Measurements from ENCODE around the gene CDK11A. TPM values are rescaled to one million over a fixed set of nuclear protein-coding genes. Genes with fewer than 3 reads are reported as not detected.
A peak's percentile ranks its signal among the peaks of the same experiment; 100 is the strongest.
"Not testable (repeated sequence)": the region's sequence is repeated elsewhere in the genome, so short reads cannot be mapped to it uniquely, and the experiment has no call there.

Gene CDK11A
- total RNA-seq, 4 donors from 2014 or later: 9.0 to 14.6 (median 11.6) TPM

GRCh38 chr1:1700067-1700466 is 24.1 kb downstream of the CDK11A start:
- H3K27ac ChIP-seq; DNase-seq; H3K4me3 ChIP-seq; intact Hi-C loops (cut with DNase I; ENCODE audit: low total_unique reads); in situ Hi-C loops (cut with MboI; ENCODE audit: low sequenced_read_pairs in 4 of 4); H3K4me1 ChIP-seq; H3K27me3 ChIP-seq; H3K9me3 ChIP-seq; ATAC-seq: not testable (repeated sequence)
- H3K36me3 ChIP-seq: peaks cover 0 to 14% of the 10 kb centered on the region in 2 donors

- H3K4me3 ChIP-seq; DNase-seq; ATAC-seq; H3K9me3 ChIP-seq; intact Hi-C loops (cut with DNase I; ENCODE audit: low total_unique reads); H3K36me3 ChIP-seq; H3K27ac ChIP-seq; in situ Hi-C loops (cut with MboI; ENCODE audit: low sequenced_read_pairs in 4 of 4); H3K4me1 ChIP-seq; H3K27me3 ChIP-seq: not testable (repeated sequence)
These were observed 25.1 kb downstream of the CDK11A start for GRCh38 chr1:1699061-1699460.

GRCh38 chr1:1697358-1698183 is 26.6 kb downstream of the CDK11A start:
- H3K4me3 ChIP-seq; H3K9me3 ChIP-seq; H3K27me3 ChIP-seq; H3K27ac ChIP-seq; H3K36me3 ChIP-seq; ATAC-seq; DNase-seq; intact Hi-C loops (cut with DNase I; ENCODE audit: low total_unique reads); H3K4me1 ChIP-seq; in situ Hi-C loops (cut with MboI; ENCODE audit: low sequenced_read_pairs in 4 of 4): not testable (repeated sequence)

GRCh38 chr1:1696431-1697357 is 27.5 kb downstream of the CDK11A start:
- H3K36me3 ChIP-seq; H3K4me3 ChIP-seq; H3K4me1 ChIP-seq; H3K9me3 ChIP-seq; in situ Hi-C loops (cut with MboI; ENCODE audit: low sequenced_read_pairs in 4 of 4); ATAC-seq; intact Hi-C loops (cut with DNase I; ENCODE audit: low total_unique reads); DNase-seq; H3K27me3 ChIP-seq; H3K27ac ChIP-seq: not testable (repeated sequence)

GRCh38 chr1:1692714-1693647 is 31.2 kb downstream of the CDK11A start, which contains the start of gene SLC35E2B:
Gene SLC35E2B (minus strand): TSS chr1:1692795. CDS start chr1:1676699, 16,096 bp downstream.
- H3K36me3 ChIP-seq; H3K9me3 ChIP-seq; in situ Hi-C loops (cut with MboI; ENCODE audit: low sequenced_read_pairs in 4 of 4); H3K4me1 ChIP-seq; H3K27me3 ChIP-seq; intact Hi-C loops (cut with DNase I; ENCODE audit: low total_unique reads): not testable (repeated sequence)
- H3K27ac ChIP-seq: peak within 1 kb of the TSS; percentile 83 to 93 (median 88)
- peak within 1 kb of the TSS; percentile 66 to 84 (median 72) for H3K4me3 ChIP-seq
- ATAC-seq: peak; percentile 88 to 91
- TF ChIP-seq CTCF (IDR thresholded peaks at IDR 0.05 in 4 of 5, conservative IDR thresholded peaks at IDR 0.05 in 1 of 5): peak in 2 of 5 experiments; percentile 22 to 27
- peak in 1 of 2 donors; percentile 8 for TF ChIP-seq POLR2A (IDR thresholded peaks at IDR 0.05)
- DNase-seq: peak; percentile 87 to 93

GRCh38 chr1:1692324-1692713 is 31.8 kb downstream of the CDK11A start:
- intact Hi-C loops (cut with DNase I; ENCODE audit: low total_unique reads); H3K36me3 ChIP-seq; H3K9me3 ChIP-seq; H3K4me1 ChIP-seq; in situ Hi-C loops (cut with MboI; ENCODE audit: low sequenced_read_pairs in 4 of 4); H3K27me3 ChIP-seq: not testable (repeated sequence)
- ATAC-seq: peak; percentile 50 to 63
- Histone ChIP-seq H3K27ac (peak overlapping the region; percentile 83 to 93 (median 88)), H3K4me3 (peak overlapping the region; percentile 66 to 84 (median 72))
- TF ChIP-seq POLR2A (IDR thresholded peaks at IDR 0.05): peak in 1 of 2 donors; percentile 21
- peak; percentile 31 to 72 for DNase-seq

GRCh38 chr1:1691443-1691842 is 32.7 kb downstream of the CDK11A start:
- H3K9me3 ChIP-seq; H3K27me3 ChIP-seq; H3K36me3 ChIP-seq; ATAC-seq; DNase-seq; intact Hi-C loops (cut with DNase I; ENCODE audit: low total_unique reads); in situ Hi-C loops (cut with MboI; ENCODE audit: low sequenced_read_pairs in 4 of 4); H3K4me1 ChIP-seq: not testable (repeated sequence)
- Histone ChIP-seq H3K27ac (peak overlapping the region in 1 of 4 donors; percentile 45), H3K4me3 (peak overlapping the region in 2 of 4 donors; percentile 34 to 38)

GRCh38 chr1:1689526-1689925 is 34.6 kb downstream of the CDK11A start:
- in situ Hi-C loops (cut with MboI; ENCODE audit: low sequenced_read_pairs in 4 of 4); intact Hi-C loops (cut with DNase I; ENCODE audit: low total_unique reads); H3K4me3 ChIP-seq; H3K27me3 ChIP-seq; ATAC-seq; H3K36me3 ChIP-seq; H3K4me1 ChIP-seq; H3K9me3 ChIP-seq; H3K27ac ChIP-seq; DNase-seq: not testable (repeated sequence)

All from gastrocnemius medialis (tissue), 4 donors.